Occipital lobe (tissue), 3 donors: ENCODE measurements around the gene RNASE4. TPM values are rescaled to one million over a fixed set of nuclear protein-coding genes. Genes with fewer than 3 reads are reported as not detected.

Experiments used
- DNase-seq: peaks from one replicate; lab custom pipeline; 2025; lab: John Stamatoyannopoulos, UW
- small RNA-seq: library from RNA; depleted of rRNA; stranded (forward); fragments of <200 nt; gene quantifications from one replicate; pipeline ENCODE3, GENCODE V24; 2014
- total RNA-seq: library from RNA; depleted of rRNA; stranded (reverse); fragments of >200 nt; gene quantifications from one replicate; pipeline ENCODE4 v1.2.3, GENCODE V29; 2014

The RNASE4 gene
- total RNA-seq, 1 donor from 2014 or later, result 2.2 TPM

DNA sequence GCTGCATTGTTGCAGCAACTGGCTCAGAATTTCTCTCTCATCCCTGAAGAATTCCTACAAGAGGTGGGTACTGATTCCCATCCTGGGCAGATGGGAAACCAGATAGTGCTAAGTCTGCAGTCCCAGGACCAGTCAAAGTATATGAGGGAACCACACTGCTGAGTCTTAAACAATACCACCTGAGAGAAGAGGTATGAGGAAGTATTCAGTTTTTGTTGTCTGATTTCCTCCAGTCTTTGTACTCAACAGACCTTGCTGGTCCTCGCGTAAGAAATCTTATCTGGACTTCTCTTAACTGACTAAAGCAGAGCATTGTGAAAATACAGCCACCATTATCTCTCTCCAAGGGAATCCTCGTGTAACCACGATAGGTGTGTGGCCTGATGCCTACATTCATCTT is 57.8 kb downstream of the RNASE4 start:
- DNase-seq, result no peak

DNA sequence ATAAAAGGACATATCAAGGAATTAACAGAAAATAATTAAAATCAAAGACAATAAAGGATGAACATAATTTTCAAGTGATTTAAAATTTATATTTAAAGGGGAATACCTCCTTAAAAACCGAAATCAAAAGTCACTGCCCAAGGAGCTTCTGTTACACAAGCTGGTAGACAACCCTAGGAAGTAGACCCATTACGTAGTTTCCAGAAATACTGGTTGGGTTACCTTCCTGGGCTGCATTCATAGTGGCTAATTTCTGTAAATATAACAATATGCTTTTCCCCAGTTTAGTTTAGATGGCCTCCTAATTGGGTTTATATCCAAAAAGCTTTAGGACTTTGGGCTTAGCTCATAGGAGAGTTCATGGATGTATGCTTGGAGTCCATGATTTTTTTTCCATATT is 59.2 kb downstream of the RNASE4 start:
- DNase-seq, result no peak

DNA sequence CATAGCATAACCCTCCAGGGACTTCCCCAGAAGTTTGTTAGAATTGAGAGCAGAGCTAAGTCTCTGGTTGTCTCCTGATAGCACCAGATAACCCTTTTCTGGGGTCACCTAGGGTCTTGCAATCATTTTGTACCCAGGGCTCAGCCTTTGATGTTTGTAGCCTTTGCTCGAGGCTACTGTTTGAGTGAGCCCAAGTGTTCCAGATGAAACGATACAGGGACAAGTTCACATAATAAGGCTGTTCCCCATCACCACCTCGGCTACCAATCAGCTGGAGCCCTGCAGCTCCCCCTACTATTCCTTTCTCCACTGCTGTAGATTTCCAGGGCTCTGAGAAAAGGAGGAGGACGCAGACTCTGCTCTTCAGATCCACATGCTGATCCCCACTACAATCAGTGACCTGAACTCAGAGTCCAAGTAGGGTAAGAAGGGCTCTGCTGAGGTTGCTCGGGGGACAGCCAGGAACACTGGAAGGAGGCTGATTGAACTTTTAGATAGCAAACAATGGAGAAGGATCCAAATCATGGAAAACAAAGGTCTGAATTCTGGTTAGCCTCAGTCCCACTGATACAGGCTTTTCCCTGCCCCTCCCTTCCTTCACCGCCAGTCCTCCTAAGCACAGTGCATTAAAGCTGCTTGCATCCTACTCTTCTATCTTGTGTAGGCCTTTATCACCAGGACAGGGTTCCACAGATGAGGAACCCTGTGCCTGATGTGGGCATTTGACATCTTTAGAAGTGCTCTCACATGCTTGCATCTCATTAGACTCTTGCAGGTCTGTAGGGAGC is 61.4 kb downstream of the RNASE4 start, which contains the start of gene EDDM3A:
Gene EDDM3A, plus strand, starts transcription at position 317 of the 788 bp plus-strand sequence. CDS start 1,694 bp downstream, outside the sequence.
- DNase-seq, result no peak

DNA sequence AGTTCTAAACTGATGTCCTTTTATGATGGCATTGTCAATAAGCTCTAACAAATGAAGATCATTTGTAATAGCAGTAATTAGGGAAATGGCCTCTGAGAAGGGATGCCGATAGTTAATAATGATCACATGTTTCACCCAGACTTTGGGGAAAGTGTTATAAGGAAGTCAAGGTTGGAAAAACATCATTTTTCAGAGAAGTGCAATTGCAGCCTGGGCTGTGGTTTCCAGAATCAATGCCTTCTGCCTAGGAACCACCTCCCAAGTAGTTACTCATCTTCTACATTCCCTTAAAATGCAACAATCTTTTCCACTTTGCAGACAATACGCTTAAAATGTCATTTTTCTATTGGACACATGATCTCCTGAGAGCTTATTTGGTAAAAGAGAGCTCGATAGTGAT is 62.2 kb downstream of the RNASE4 start:
- no peak for DNase-seq

DNA sequence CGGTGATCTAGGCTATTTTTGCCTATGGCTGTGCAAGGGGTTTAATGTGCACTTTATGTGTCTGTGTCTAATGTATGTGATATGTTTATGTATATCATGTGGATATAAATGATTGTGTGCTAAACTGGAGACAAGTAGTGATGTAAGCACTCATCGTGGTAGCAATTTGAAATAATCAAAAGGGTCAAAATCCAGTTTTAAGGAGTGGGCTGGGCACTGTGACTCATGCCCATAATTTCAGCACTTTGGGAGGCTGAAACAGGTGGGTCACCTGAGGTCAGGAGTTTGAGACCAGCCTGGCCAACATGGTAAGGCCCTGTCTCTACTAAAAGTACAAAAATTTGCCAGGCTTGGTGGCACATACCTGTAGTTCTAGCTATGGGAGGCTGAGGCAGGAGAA is 64.1 kb downstream of the RNASE4 start:
- DNase-seq, result no peak

DNA sequence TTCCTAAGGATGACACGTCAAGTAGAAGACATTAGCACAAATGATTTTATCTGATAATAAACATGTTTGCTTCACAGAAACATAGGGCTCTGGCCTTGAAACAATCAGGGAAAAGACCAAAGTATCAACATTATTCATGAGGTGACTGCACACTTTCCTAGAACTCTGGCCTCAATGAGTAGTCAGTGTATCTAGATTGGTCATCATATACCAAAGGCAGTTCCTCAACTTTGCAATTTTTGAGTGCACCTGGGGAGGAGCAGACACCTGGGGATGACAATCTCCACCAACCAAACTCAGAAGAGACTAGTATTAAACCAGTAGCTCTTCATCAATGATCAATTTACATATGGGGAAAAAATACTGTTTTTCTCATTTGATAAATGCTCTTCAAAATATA is 65.8 kb downstream of the RNASE4 start:
- no peak for DNase-seq

Small RNA genes lying within 50 kb of the gene (small RNA-seq; reads per million reads assigned to genes)
- gene RF00019, result not detected

Other genes starting within 250 kb of the RNASE4 start
- gene KLHL33, start 248.4 kb upstream of the RNASE4 start, total RNA-seq, result 0.31 TPM
- gene OSGEP, start 229.7 kb upstream of the RNASE4 start, total RNA-seq, result 36.8 TPM
- gene APEX1, start 229.3 kb upstream of the RNASE4 start, total RNA-seq, result 56.9 TPM
- gene PIP4P1, start 223.1 kb upstream of the RNASE4 start, total RNA-seq, result 26.0 TPM
- 3.1 TPM for gene PNP, start 215.2 kb upstream of the RNASE4 start, total RNA-seq
- gene RNASE10, start 179.0 kb upstream of the RNASE4 start, total RNA-seq, result not detected
- gene RNASE9, start 123.5 kb upstream of the RNASE4 start, total RNA-seq, result not detected
- not detected for gene RNASE11, start 96.6 kb upstream of the RNASE4 start, total RNA-seq
- gene RNASE12, start 93.2 kb upstream of the RNASE4 start, total RNA-seq, result not detected
- gene OR6S1, start 42.9 kb upstream of the RNASE4 start, total RNA-seq, result not detected
- 0.16 TPM for gene ANG, start 4.2 kb downstream of the RNASE4 start, total RNA-seq
- gene EDDM3A, start 61.3 kb downstream of the RNASE4 start, total RNA-seq, result not detected
- gene EDDM3B, start 83.8 kb downstream of the RNASE4 start, total RNA-seq, result not detected
- gene RNASE6, start 96.7 kb downstream of the RNASE4 start, total RNA-seq, result 1.1 TPM
- 9.2 TPM for gene RNASE1, start 118.3 kb downstream of the RNASE4 start, total RNA-seq
- gene RNASE3, start 206.8 kb downstream of the RNASE4 start, total RNA-seq, result not detected